HG02840 (cell line): Measurements from ENCODE around the gene PLA2G6.
"Not testable (repeated sequence)": the region's sequence is repeated elsewhere in the genome, so short reads cannot be mapped to it uniquely, and the experiment has no call there.

Experiments
- ATAC-seq: cut with Tn5 transposase; IDR thresholded peaks from one replicate; pipeline ENCODE4 v1.9.1; 2021; ENCODE audit warnings: mild to moderate bottlenecking, moderate library complexity, moderate number of reproducible peaks; ENCODE audit not compliant: unreplicated experiment, low FRiP score

PLA2G6 gene

DNA sequence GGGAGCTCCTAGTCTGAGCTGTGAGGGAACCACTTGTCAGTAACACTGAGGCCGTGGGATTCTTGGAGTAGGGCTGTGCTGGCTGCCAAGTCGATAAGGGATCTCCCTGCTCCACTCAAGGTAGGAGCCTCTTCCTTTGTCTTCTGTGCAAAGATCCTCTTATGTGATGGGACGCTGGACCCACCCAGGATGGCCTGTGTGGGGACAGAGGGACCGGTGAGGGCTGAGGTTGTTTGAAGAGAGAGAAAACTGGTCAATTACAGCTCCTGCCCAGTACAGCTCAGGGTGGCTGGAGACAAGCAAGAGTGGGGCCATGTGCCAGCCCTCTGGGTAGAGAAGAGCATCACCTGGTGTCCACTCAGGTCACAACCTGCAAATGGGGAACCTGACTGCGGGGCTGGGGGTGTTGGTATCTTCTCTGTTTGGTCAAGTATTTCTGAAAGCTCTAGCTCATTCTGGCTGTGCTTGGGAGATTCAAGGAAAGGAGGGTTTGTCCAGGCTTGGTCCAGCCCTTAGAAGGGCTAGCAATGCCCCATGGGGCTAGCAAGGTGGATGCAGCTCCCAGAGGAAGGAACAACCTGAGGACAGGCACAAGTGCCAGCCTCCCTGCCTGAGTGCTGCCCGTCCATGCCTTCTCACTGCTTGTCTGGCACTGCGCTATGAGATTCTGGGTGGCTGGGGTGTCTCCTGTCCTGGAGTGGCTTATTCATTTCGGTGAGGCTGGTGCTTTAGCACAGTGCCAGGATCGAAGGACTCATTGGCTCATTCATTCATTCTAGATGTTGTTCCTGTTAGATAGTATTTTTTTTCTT, 43.5 kb downstream of the PLA2G6 start:
- ATAC-seq, result no peak

DNA sequence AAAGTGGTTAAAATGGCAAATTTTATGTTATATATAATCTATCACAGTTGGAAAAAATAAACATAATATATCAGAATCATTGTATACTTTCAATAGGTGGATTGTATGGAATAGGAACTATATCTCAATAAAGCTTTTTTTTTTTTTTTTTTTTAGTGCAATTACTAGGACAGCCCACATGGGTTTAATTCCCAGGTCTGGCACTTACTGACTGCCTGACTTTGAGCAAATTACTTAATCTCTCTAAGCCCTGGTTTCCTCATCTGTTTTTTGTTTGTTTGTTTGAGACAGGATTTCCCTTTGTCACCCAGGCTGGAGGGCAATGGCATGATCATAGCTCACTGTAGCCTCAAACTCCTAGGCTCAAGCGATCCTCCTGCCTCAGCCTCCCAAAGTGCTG, 45.0 kb downstream of the PLA2G6 start:
- ATAC-seq, result no peak

DNA sequence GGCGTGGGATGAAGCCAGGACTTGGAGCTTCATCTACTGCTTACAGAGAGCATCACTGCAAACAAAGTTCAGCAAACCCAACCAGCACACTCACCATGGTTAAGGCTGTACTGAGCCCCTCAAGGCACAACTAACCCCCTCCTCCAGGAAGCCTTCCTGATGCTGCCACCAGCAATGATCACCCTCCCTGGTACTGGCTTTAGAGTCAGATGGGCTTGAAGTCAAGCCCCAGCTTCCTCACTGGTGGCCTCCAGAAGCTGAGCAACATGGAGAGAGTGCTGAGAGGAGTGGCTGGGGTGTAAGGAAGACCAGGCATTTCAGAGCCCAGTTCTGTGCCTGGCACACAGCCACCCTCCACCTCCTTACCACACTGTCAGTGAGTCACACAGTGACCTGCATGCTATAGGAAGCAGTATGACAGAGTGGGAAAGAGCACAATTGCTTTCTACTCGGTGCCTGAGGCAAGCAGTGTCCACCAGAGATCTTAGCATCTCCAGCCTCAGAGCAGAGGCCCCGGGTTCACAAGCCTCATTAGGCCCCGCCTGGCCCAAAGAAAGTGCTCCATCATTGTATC, 46.4 kb downstream of the PLA2G6 start:
- ATAC-seq, result no peak

DNA sequence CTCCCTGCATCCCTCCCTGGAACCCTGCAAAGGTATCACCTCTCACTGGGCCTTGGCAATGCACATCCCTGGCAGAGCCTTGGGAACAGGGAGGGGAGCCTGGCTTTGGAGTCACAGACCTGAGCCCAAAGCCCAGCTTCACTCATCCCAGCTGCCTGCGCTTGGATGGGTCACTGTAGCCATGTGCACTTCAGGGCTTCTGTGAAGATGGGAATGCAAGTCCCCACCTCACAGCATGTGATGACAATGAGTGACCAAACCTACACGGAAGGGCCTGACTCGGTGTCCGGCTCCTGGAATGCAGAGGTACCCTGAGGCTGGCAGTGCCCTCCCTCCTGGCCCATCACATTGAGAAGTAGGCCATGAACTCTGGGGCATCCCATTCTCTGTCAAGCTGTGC, 48.3 kb downstream of the PLA2G6 start:
- ATAC-seq, result no peak

DNA sequence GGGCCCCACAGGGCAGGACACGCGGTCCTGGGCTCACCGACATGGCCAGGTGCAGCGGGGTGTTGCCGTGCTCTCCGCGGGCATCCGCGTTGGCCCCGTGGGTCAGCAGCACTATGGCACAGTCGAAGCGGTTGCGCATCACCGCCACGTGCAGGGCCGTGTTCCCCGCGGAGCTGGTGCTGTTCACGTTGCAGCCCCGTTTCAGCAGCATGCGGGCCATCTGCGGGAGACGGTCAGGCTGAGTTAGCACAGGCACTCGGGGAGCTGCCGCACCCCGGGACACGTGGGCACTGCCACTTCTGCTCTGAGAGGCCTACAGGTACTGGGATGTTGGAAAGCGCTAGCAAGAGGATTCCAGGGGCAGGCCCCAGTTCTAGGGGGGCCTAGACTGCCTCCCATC, 48.8 kb downstream of the PLA2G6 start:
- no peak for ATAC-seq

DNA sequence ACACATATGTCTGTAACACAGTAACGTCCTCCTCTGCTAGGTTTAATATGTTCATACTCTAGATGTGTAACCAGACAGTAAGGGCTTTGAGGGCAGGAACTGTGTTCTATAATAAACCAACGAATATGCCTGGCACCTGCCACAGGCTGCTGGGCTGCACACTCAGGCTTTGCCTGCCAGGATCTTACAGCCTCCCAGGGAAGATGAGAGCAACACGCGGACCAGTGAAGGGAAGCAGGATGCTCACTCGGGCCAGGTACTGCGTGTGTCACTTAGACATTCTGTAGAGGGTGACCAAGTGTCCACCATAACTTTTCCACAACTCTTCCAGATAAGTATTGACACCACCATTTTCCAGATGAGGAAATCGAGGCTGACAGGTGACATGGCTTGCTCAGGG, 49.5 kb downstream of the PLA2G6 start:
- no peak for ATAC-seq

DNA sequence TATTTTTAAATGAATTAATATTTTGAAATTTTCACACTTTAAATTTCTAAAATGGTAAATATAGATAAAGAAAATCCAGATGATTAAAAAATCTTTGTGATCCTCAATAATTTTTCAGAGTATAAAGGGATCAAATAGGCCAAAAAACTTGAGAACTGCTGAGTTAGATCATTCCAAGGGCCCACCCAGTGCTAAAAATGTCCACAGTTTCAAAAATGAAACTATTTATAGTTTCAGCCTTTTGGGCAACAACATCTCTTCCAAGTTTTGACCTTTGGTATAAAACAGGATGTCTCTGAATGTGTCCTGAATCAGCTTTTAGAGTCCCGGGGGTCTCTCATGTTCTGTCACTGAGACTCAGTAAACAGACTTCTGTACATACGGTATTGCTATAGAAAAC, 50.2 kb downstream of the PLA2G6 start:
- ATAC-seq, result no peak

DNA sequence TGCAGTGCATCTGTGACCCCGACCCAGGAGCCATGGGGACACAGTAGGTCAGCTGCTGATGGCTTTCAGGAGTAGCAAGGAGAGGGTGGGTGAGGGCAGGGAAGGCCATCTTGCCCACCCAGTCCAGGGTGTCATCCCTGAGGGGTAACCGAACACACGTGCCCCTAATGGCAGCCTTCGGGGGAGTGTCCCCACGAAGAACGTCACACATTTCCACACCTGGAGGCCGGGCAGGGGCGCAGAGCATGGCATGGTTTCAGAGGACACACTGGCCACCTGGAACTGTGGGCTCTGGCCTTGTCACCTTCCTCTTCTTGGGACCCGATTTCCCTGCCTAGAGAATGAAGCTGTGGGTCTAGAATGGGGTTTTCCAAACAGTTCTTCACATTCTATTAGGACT, 51.8 kb downstream of the PLA2G6 start:
- no peak for ATAC-seq

DNA sequence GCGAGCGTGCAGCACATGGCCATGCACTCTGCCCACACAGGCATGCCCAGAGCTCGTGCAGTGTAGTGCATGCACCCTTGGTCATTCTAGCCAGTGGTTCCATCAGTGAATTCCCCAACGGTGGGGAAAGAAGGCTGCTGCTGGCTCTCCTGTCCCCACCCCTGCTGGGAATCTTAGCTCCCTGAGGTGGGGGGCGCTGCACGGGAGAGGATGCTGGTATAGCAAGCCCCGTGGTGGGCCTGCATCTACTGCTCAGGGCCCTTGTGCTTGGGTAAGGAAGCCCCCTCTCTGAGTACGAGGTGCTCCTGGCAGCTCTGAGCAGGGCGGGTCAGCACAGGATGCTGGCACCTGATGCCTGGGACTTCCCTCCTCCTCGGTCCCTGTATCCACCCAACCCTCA, 52.6 kb downstream of the PLA2G6 start:
- ATAC-seq, result no peak

DNA sequence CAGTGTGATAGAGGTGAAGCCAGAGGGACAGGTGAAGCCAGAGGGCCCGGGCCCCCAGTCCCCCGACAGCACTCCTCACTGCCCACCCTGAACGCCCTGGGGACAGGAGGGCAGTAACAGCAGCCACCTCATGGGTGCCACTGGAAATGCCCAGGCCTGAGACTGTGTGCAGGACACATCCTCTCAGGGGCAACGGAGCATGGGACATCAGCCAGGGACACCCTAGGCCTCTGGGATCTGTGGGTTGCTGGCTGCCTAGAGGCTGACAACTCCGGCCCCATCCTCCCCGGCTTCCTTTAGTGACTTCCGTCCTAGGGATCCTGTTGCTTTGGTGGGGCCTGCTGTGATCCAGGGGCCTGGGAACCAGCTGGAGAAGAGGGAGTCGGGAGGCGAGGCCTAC, 53.8 kb downstream of the PLA2G6 start:
- ATAC-seq, result no peak

DNA sequence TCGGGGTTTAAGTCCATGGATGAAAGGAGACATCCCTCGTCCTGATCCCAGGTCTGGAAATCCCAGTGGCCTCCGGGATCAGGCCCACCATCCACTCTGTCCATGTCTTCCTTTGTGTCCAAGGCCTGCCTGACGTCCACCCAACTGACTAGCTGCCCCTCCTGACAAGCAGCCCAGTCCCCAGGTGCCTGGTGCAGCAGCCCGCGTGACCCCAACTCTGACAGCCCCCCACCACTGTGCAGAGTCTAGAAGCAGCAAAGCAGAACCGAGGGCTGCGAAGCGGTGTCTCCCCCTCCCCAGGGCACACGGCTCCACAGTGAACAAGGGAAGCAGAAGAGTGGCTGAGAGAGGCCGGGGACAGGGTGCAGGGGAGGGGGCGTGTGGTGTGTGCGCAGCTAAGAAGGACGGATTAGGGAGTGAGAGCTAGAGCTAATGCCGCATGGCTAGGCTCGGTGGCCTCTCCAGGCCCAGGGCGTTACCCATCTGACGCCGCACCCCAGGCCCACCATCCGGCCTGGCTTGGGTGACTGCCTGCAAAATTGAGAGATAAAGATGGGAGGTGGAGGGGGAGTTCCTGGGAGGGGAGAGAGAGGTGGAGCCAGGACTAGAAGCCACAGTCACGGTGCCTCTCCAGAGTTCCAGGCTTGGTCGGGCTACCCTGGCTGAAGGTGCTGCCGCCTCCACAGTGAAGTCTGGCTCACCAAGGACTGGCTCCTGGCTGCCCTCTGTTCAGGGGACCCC, 54.5 kb downstream of the PLA2G6 start:
- ATAC-seq, result no peak

DNA sequence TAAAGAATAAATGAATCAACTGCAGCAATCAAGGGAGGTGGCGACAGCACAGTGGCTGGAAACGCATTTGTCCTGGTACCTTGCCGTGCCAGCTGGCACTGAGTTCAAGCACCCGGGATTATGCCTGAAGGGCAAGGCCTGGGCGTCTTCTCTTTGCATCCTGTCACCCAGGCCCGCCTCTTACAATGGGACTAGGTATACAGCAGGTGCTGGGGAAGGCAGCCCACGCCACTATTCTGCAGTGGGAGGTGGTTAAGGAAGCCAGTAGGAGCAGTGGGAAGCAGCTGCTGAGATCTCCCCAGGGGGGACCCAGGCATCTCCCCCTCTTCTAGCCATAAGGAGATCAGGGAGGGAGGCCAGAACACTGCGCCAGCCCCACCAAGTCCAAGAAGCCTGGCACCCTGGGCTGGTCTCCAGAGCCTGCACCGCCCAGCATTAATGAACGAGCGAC, 55.9 kb downstream of the PLA2G6 start:
- no peak for ATAC-seq

DNA sequence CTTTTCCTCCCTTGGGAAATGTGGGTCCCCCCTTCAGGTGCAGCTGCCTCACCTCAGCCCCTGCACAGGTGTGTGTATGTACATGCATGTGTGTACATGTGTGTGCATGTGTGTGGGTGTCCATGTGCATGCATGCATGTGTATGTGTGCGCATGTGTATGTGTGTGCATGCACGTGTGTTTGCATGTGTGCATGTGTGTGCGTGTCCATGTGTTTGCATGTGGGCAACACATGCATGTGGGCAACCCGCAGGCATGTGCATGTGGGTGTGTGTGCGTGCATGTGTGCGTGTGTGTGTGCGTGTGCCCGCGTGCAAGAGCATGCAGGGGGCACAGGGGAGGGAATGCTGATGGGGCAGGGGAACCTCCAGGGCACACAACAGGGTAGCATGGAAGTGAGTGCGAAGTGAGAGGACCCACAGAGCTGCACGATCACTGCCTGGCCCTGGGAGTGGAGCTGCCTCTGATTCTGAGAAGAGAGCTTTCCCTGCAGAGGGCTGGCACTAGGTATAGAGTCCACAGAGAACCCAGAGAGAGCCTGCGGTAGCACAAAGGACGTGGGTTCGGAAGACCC, 56.5 kb downstream of the PLA2G6 start:
- no peak for ATAC-seq

DNA sequence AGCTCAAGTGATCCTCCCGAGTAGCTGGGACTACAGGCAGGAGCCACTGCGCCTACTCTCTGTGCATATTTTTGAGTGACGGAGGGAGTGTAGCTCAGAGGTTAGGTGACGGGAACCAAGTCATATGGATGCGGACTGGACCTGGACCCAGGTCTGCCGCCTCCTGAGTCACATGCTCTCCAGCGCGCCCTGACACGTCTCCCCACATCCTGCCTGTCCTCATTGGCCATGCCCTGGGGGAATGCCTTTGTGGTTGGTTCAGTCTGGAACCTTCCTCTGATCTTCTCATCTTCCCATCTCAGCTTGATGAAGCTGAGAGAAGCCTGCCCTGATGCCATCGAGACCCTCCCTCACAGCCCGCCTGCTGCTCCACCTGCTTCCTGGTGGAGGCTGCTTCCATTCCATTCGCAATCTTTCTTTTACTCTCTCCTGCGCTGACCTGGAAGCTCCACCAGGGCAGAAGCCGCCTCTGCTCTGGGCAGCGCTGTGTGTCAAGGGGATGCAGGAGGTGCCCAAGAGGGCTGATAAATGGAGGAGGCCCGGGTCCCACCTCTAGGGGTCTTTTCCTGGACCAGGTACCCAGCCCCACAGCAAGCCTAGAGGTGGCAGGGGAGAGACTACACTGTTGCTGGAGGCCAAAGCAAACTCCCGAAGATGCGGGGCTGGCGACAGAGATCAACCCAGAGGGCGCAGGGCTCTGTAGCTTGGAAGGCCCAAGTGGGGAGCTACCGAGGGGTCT, 57.2 kb downstream of the PLA2G6 start:
- ATAC-seq, result no peak

DNA sequence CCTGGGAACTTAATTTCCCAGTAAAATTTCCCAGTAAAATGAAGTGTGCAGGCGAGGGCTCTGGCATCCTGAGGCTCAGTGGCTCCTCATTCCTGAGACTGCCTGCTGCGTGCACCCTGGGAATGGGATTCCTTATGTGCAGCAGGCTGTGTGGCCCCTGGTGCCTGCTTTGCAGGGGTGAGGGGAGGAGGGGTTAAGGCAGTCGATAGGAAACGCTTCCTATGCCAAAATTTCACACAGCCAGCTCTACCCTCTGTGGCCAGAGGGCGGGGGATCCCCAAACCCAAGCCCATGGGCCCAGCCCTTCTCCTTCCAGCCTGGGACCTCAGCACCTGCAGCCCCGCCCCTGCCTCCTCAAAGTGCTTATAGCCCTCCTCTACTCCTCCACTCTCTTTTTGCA, 59.0 kb downstream of the PLA2G6 start:
- ATAC-seq, result no peak

DNA sequence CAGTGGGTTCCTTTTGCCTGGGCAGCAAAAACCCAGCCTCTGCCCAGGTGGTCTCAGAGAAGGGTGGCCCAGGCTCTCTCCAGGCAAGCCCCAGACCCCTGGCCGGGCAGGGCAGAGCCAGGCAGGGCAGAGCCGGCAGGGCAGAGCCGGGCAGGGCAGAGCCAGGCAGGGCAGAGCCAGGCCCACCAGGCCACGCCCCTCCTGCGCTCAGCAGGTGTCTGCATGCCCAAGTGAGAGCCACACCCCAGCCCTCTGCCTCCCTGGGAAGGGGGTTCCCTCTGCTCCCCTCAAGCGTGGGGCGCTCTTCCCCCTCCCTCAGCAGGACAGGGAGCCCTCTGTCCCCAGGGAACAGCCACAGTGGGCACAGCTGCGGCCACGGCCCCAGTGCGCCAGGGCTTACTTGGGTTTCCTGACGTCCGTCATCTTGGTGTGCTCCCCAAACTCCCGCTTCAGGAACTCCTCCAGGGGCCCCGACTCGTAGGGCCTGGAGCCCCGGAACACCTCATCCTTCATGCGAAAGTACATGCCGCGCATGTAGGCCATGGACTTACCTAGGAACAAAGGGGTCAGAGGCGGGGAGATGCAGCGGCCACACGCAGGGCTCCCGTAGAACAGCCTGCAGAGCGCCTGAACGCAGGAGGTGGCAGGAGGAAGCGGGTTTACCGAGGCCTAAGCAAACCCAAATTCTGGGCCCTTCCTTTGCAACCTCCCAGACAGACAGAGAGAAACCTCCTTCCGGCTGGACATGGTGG, 61.1 kb downstream of the PLA2G6 start:
- no peak for ATAC-seq

DNA sequence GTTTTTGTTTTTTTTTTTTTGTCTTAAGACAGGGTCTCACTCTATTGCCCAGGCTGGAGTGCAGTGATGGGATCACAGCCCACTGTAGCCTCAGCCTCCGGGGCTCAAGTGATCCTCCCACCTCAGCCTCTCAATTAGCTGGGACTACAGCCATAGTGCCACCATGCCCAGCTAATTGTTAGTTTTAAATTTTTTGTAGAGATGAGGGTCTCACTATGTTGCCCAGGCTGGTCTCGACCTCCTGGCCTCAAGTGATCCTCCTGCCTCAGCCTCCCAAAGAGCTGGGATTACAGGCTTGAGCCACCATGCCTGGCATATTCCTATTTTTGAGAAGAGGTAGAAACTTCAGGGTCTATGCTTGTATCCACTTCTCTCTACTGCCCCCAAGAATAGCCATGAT, 62.9 kb downstream of the PLA2G6 start:
- not testable (repeated sequence) for ATAC-seq

DNA sequence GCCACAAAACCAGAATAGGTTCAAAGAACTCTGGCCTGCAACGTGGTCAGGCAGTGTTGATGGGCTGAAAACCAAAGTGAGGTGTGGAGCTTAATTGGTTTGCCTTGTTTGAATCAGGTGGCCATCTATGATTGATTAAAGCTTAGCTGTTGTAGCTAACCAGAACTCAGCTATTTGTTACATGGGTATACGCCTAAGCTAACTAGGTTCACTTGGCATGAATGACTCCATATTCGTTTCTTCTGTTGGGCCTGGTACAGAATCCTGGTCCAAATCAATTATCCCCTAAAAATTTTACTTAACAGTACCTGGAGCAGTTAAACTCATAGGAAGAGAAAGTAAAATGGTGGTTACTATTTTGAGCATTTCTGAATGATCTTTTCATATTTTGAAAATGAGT, 63.4 kb downstream of the PLA2G6 start:
- no peak for ATAC-seq

DNA sequence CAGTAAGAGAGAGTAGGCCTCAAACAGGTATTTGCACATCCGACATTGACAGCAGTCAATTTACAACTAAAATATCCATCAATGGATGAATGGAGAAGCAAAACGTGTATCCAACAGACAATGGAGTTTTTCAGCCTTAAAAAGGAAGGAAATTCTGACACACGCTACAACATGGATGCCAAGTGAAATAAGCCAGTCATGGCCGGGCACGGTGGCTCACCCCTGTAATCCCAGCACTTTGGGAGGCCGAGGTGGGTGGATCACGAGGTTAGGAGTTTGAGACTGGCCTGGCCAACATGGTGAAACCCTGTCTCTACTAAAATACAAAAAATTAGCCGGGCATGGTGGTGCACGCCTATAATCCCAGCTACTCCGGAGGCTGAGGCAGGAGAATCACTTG, 64.1 kb downstream of the PLA2G6 start:
- not testable (repeated sequence) for ATAC-seq
